NCI-H146 treated with DMSO at 0.1 percent for 48 hours (cell line): ENCODE data around the gene PLCH2.
"Not testable (repeated sequence)": the region's sequence is repeated elsewhere in the genome, so short reads cannot be mapped to it uniquely, and the experiment has no call there.

ENCODE experiments used
- DNase-seq: peaks from one replicate; lab custom pipeline; 2025; ENCODE audit not compliant: unreplicated experiment; lab: John Stamatoyannopoulos, UW

The PLCH2 gene

GRCh38 chr1:2459102-2459753 is 16.9 kb upstream of the PLCH2 start:
- not testable (repeated sequence) for DNase-seq

GRCh38 chr1:2459757-2460156 is 16.3 kb upstream of the PLCH2 start:
- no peak for DNase-seq

- DNase-seq, result no peak
Measured at GRCh38 chr1:2460203-2460602, 15.9 kb upstream of the PLCH2 start.

GRCh38 chr1:2460996-2461751 is 14.9 kb upstream of the PLCH2 start:
- no peak for DNase-seq

GRCh38 chr1:2462819-2463218 is 13.3 kb upstream of the PLCH2 start:
- DNase-seq, result no peak

GRCh38 chr1:2463396-2463795 is 12.7 kb upstream of the PLCH2 start:
- no peak for DNase-seq

GRCh38 chr1:2465371-2466269 is 10.5 kb upstream of the PLCH2 start:
- no peak for DNase-seq

GRCh38 chr1:2466270-2466665 is 9.8 kb upstream of the PLCH2 start:
- no peak for DNase-seq

- no peak for DNase-seq
Measured at GRCh38 chr1:2466958-2467554, 9.0 kb upstream of the PLCH2 start.

- DNase-seq, result no peak
Measured at GRCh38 chr1:2468041-2468472, 8.0 kb upstream of the PLCH2 start.

GRCh38 chr1:2468540-2468939 is 7.5 kb upstream of the PLCH2 start:
- DNase-seq, result no peak

GRCh38 chr1:2469103-2469940 is 6.8 kb upstream of the PLCH2 start:
- DNase-seq, result no peak

GRCh38 chr1:2470290-2471158 is 5.6 kb upstream of the PLCH2 start:
- no peak for DNase-seq

- no peak for DNase-seq
Measured at GRCh38 chr1:2471159-2471471, 5.0 kb upstream of the PLCH2 start.

- DNase-seq, result no peak
Measured at GRCh38 chr1:2471587-2472001, 4.5 kb upstream of the PLCH2 start.

GRCh38 chr1:2472109-2472508 is 4.0 kb upstream of the PLCH2 start:
- no peak for DNase-seq

- no peak for DNase-seq
Measured at GRCh38 chr1:2472561-2473177, 3.4 kb upstream of the PLCH2 start.

- DNase-seq, result no peak
Measured at GRCh38 chr1:2473198-2473597, 2.9 kb upstream of the PLCH2 start.
